B cell (primary cell): ENCODE results near the gene ARHGAP12. TPM values are rescaled to one million over a fixed set of nuclear protein-coding genes. Genes with fewer than 3 reads are reported as not detected.

Source experiments
- ATAC-seq: fragments of 200-7000 bp; cut with Tn5 transposase; one replicate; pipeline ENCODE4 v1.10.0; 2021; ENCODE audit warnings: low read depth, mild to moderate bottlenecking, moderate number of reproducible peaks, moderate library complexity
- CTCF ChIA-PET: fragments of 350-600 bp; sonication (Branson Sonifier 250); formaldehyde crosslinking; loops from one replicate; lab custom pipeline; 2021; ENCODE audit warnings: antibody characterized with exemption, inconsistent platforms; lab: Charles Lee
- POLR2A ChIA-PET: fragments of 350-600 bp; sonication (Branson Sonifier 250); formaldehyde crosslinking; loops from one replicate; lab custom pipeline; 2021; ENCODE audit warnings: antibody characterized with exemption; lab: Charles Lee
- DNase-seq: peaks from one replicate; pipeline ENCODE4 v3.0.0; 2013
- H2AFZ ChIP-seq: 2 replicates; pipeline ENCODE4 v1.6.1; 2012; ENCODE audit warnings: mild to moderate bottlenecking, low read depth, low read length; ENCODE audit not compliant: insufficient read depth, poor library complexity, severe bottlenecking
- H3K27ac ChIP-seq, 2 donors: 1 replicate in 1 of 2; 2 replicates in 1 of 2; pipeline ENCODE4 v1.5.1; 2012 to 2013; ENCODE audit warnings: low read length in 2 of 2, mild to moderate bottlenecking in 2 of 2, moderate library complexity in 1 of 2
- H3K27me3 ChIP-seq, 4 experiments: fragments of 200-600 bp in 1 of 4; sonication (generic) in 1 of 4; replicated peaks in 1 of 4; 1 replicate in 2 of 4; 2 replicates in 2 of 4; pipeline versions ENCODE4 v1.6.1 to v1.7.0; 2013 to 2016; ENCODE audit warnings: low read length in 3 of 4, mild to moderate bottlenecking in 2 of 4, mixed read lengths in 1 of 4, moderate library complexity in 1 of 4; ENCODE audit not compliant: insufficient read depth in 4 of 4, control insufficient read depth in 3 of 4; ENCODE audit errors: control extremely low read depth in 1 of 4
- H3K36me3 ChIP-seq, 2 experiments: replicated peaks in 1 of 2; 1 replicate in 1 of 2; 2 replicates in 1 of 2; pipeline versions ENCODE4 v1.6.1 to v1.7.1; 2013; ENCODE audit warnings: low read length in 1 of 2; ENCODE audit not compliant: insufficient read depth in 2 of 2, control insufficient read depth in 1 of 2; ENCODE audit errors: control extremely low read depth in 1 of 2, extremely low read depth in 1 of 2
- H3K4me1 ChIP-seq, 2 donors: fragments of 200-600 bp in 1 of 2; sonication (generic) in 1 of 2; 1 replicate in 1 of 2; 2 replicates in 1 of 2; pipeline versions ENCODE4 v1.5.1 to v1.6.1; 2013 to 2017; ENCODE audit warnings: low read length in 2 of 2; ENCODE audit not compliant: control insufficient read depth in 2 of 2, insufficient read depth in 2 of 2
- H3K4me2 ChIP-seq: replicated peaks from 2 replicates; pipeline ENCODE3; 2012; ENCODE audit warnings: mild to moderate bottlenecking, low read depth, low read length; ENCODE audit not compliant: poor library complexity, severe bottlenecking
- H3K4me3 ChIP-seq, 5 experiments: fragments of 200-600 bp in 1 of 5; sonication (generic) in 1 of 5; 1 replicate in 3 of 5; 2 replicates in 2 of 5; pipeline versions ENCODE4 v1.5.1 to v1.7.0; 2011 to 2016; ENCODE audit warnings: low read length in 4 of 5, mild to moderate bottlenecking in 4 of 5, low read depth in 2 of 5, control low read depth in 1 of 5, moderate library complexity in 1 of 5; ENCODE audit not compliant: insufficient read depth in 1 of 5; ENCODE audit errors: control extremely low read depth in 1 of 5, extremely low read depth in 1 of 5
- H3K79me2 ChIP-seq: fragments of 200-600 bp; sonication (generic); one replicate; pipeline ENCODE4 v1.6.0; 2016; ENCODE audit warnings: low read length; ENCODE audit not compliant: control insufficient read depth, insufficient read depth
- H3K9ac ChIP-seq: fragments of 200-600 bp; sonication (generic); 2 replicates; pipeline ENCODE4 v1.6.1; 2017; ENCODE audit warnings: mild to moderate bottlenecking, low read length, moderate library complexity
- H3K9me3 ChIP-seq, 3 donors: one replicate each; pipeline versions ENCODE4 v1.6.1 to v1.7.1; 2013; ENCODE audit warnings: low read length in 2 of 3; ENCODE audit not compliant: control insufficient read depth in 2 of 3, insufficient read depth in 1 of 3; ENCODE audit errors: control extremely low read depth in 1 of 3
- H4K20me1 ChIP-seq: 2 replicates; pipeline ENCODE4 v1.6.0; 2012; ENCODE audit warnings: mild to moderate bottlenecking, low read length; ENCODE audit not compliant: insufficient read depth, control insufficient read depth, poor library complexity, severe bottlenecking
- H3K27ac Mint-ChIP-seq: one replicate; pipeline ENCODE4 v1.8.0; 2021; ENCODE audit warnings: mixed read lengths
- H3K27me3 Mint-ChIP-seq: one replicate; pipeline ENCODE4 v1.8.0; 2021; ENCODE audit warnings: mixed read lengths
- H3K4me1 Mint-ChIP-seq: one replicate; pipeline ENCODE4 v1.8.0; 2021; ENCODE audit warnings: mixed read lengths
- H3K4me3 Mint-ChIP-seq: one replicate; pipeline ENCODE4 v1.8.0; 2021; ENCODE audit warnings: mixed read lengths
- H3K9me3 Mint-ChIP-seq: one replicate; pipeline ENCODE4 v1.8.0; 2022; ENCODE audit warnings: mixed read lengths; ENCODE audit not compliant: insufficient read depth
- CTCF ChIP-seq: fragments of 200-600 bp; IDR thresholded peaks from one replicate; pipeline ENCODE4 v1.8.0; 2022; ENCODE audit warnings: antibody characterized with exemption, mild to moderate bottlenecking
- EZH2 ChIP-seq: IDR thresholded peaks from 2 replicates; pipeline ENCODE4 v1.6.1; 2012; ENCODE audit warnings: borderline replicate concordance, low read depth, mild to moderate bottlenecking, moderate library complexity, low read length; ENCODE audit not compliant: insufficient read depth, poor library complexity, severe bottlenecking
- WGBS: methylation state at CpG from one replicate; pipeline ENCODE4 v1.1.5; 2013; ENCODE audit warnings: missing lambda C conversion rate; ENCODE audit not compliant: insufficient coverage; 5-methylcytosine and 5-hydroxymethylcytosine counted together
- intact Hi-C: fragments of 100-400 bp; cut with micrococcal nuclease; formaldehyde crosslinking; loops from one replicate; pipeline ENCODE4 v1.10.0; 2022
- polyA plus RNA-seq: library from polyadenylated mRNA; depleted of rRNA; stranded (reverse); fragments of >200 nt; gene quantifications from 2 replicates; pipeline ENCODE4 v1.2.3, GENCODE V29; 2012
- total RNA-seq, 2 donors: library from RNA; stranded (reverse); fragments of 120-200 nt in 1 of 2; gene quantifications; 1 replicate in 1 of 2; 2 replicates in 1 of 2; pipeline versions ENCODE4 v1.2.3 to v1.2.4, GENCODE V29; 2013 to 2022

ARHGAP12 gene
- total and polyA plus RNA-seq, 2 donors (not counting 1 experiment from before 2014, with no cell fraction given), result 12.3 to 45.3 TPM

GRCh38 chr10:31804352-31804810 is 124.2 kb downstream of the ARHGAP12 start:
- intact Hi-C loops, result no loop called here
- Histone ChIP-seq H3K9ac (no peak overlapping the region), H3K4me1 (peaks cover 0 to 3% of the 10 kb centered on the region in 2 donors), H3K4me3 (no peak overlapping the region), H2AFZ (no peak overlapping the region), H3K9me3 (peaks cover 0 to 4% (median 0%) of the 10 kb centered on the region in 3 donors), H4K20me1 (no peaks in the 10 kb centered on the region), H3K27me3 (no peaks in the 10 kb centered on the region), H3K4me2 (no peak overlapping the region), H3K79me2 (no peaks in the 10 kb centered on the region), H3K27ac (no peak overlapping the region), H3K36me3 (peaks cover 0 to 8% of the 10 kb centered on the region in 2 experiments)
- Mint-ChIP-seq H3K4me1 (peaks cover 3% of the 10 kb centered on the region), H3K4me3 (no peak overlapping the region), H3K9me3 (no peaks in the 10 kb centered on the region), H3K27me3 (no peaks in the 10 kb centered on the region), H3K27ac (no peak overlapping the region)
- no peak for ATAC-seq
- CTCF ChIA-PET, result interaction anchor here (1.0 to 1.3 kb wide), 2 partner anchors 1020 to 1115 kb away, joined by 3 to 4 read pairs; no protein-coding TSS in a partner anchor
- no peak for DNase-seq
- 90% methylated on average over 3 of the region's 7 CpGs for WGBS
- no peak for TF ChIP-seq CTCF
- TF ChIP-seq EZH2, result no peak
- POLR2A ChIA-PET, result no interaction called here

- no peak for ATAC-seq
- no peak for DNase-seq
- no peak overlapping the region for H3K27ac Mint-ChIP-seq
- ChIA-PET CTCF (interaction anchor here (1.0 to 1.3 kb wide), 2 partner anchors 1019 to 1114 kb away, joined by 3 to 4 read pairs; no protein-coding TSS in a partner anchor), POLR2A (no interaction called here)
- no CpG with 5 or more reads among the region's 8 CpGs for WGBS
- H3K4me1 Mint-ChIP-seq, result peaks cover 3% of the 10 kb centered on the region
- intact Hi-C loops, result no loop called here
- Histone ChIP-seq H3K4me2 (no peak overlapping the region), H3K4me1 (peaks cover 0 to 3% of the 10 kb centered on the region in 2 donors), H2AFZ (no peak overlapping the region), H3K4me3 (no peak overlapping the region), H3K9ac (no peak overlapping the region), H3K27ac (no peak overlapping the region), H3K79me2 (no peaks in the 10 kb centered on the region), H3K27me3 (no peaks in the 10 kb centered on the region), H3K9me3 (peaks cover 0 to 4% (median 0%) of the 10 kb centered on the region in 3 donors), H3K36me3 (peaks cover 0 to 8% of the 10 kb centered on the region in 2 experiments), H4K20me1 (no peaks in the 10 kb centered on the region)
- H3K4me3 Mint-ChIP-seq, result no peak overlapping the region
- no peaks in the 10 kb centered on the region for H3K27me3 Mint-ChIP-seq
- H3K9me3 Mint-ChIP-seq, result no peaks in the 10 kb centered on the region
- TF ChIP-seq EZH2, result no peak
- TF ChIP-seq CTCF, result no peak
Observed at GRCh38 chr10:31803606-31804351, 124.9 kb downstream of the ARHGAP12 start.
